ENCODE measurements around the gene ARMC7.

DNA sequence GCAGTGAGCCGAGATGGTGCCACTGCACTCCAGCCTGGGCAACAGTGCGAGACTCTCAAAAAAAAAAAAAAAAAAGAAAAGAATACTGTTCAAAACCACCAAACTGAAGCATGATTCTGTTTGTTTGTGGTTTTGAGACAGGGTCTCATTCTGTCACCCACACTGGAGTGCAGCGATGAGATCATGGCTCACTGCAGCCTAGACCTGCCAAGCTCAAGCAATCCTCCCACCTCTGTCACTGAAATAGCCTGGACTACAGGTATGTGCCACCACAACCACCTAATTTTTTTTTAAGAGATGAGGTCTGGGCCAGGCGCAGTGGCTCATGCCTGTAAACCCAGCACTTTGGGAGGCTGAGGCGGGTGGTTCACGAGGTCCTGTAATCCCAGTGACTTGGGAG lies 68.7 kb downstream of the ARMC7 start:
- no peak for TF ChIP-seq CTCF (conservative IDR thresholded peaks at IDR 0.05; ENCODE audit: low read depth, low read length)
- no peak for TF ChIP-seq EZH2 (IDR thresholded peaks at IDR 0.05; ENCODE audit: borderline replicate concordance, low read depth, low read length, poor library complexity, severe bottlenecking)

All from A673 (cell line).